ENCODE data around the gene OR5I1. TPM values are rescaled to one million over a fixed set of nuclear protein-coding genes. Genes with fewer than 3 reads are reported as not detected.

OR5I1 gene
- total RNA-seq, 3 donors from 2014 or later: not detected

- ATAC-seq: no peak
- intact Hi-C loops (cut with DNase I, micrococcal nuclease): no loop called here
Observed at GRCh38 chr11:55949330-55949729, 13.1 kb upstream of the OR5I1 start.

GRCh38 chr11:55942785-55943392, 6.7 kb upstream of the OR5I1 start:
- peak in 1 of 3 donors; percentile 42 for DNase-seq
- intact Hi-C loops (cut with DNase I, micrococcal nuclease): no loop called here
- no peak for TF ChIP-seq CTCF (IDR thresholded peaks at IDR 0.05)
- Histone ChIP-seq H3K4me1 (ENCODE audit: low read depth) (no peaks in the 10 kb centered on the region), H3K36me3 (ENCODE audit: low read depth) (no peaks in the 10 kb centered on the region), H3K4me3 (no peak overlapping the region), H3K9me3 (no peaks in the 10 kb centered on the region)
- ATAC-seq: no peak

More at GRCh38 chr11:55949330-55949729, 13.1 kb upstream of the OR5I1 start:
- no peaks in the 10 kb centered on the region for H3K9me3 ChIP-seq
- no peak for DNase-seq
- H3K4me3 ChIP-seq: no peak overlapping the region
- no peak for TF ChIP-seq CTCF (IDR thresholded peaks at IDR 0.05)
- H3K4me1 ChIP-seq (ENCODE audit: low read depth): no peaks in the 10 kb centered on the region
- no peaks in the 10 kb centered on the region for H3K36me3 ChIP-seq (ENCODE audit: low read depth)

- Histone ChIP-seq H3K4me1 (ENCODE audit: low read depth) (no peaks in the 10 kb centered on the region), H3K9me3 (no peaks in the 10 kb centered on the region), H3K4me3 (no peak overlapping the region), H3K36me3 (ENCODE audit: low read depth) (no peaks in the 10 kb centered on the region)
- intact Hi-C loops (cut with DNase I, micrococcal nuclease): no loop called here
- DNase-seq (no peak), ATAC-seq (no peak)
- no peak for TF ChIP-seq CTCF (IDR thresholded peaks at IDR 0.05)
Observed at GRCh38 chr11:55920537-55920936, 15.7 kb downstream of the OR5I1 start.

GRCh38 chr11:55914482-55914881, 21.7 kb downstream of the OR5I1 start, which contains the start of gene OR5W2:
TSS of gene OR5W2 (minus strand) at chr11:55914582. CDS start at chr11:55914582, 0 bp downstream.
- Histone ChIP-seq H3K4me3 (no peak within 1 kb of the TSS), H3K36me3 (ENCODE audit: low read depth) (no peaks in the 10 kb centered on the region), H3K9me3 (no peaks in the 10 kb centered on the region), H3K4me1 (ENCODE audit: low read depth) (no peaks in the 10 kb centered on the region)
- intact Hi-C loops (cut with DNase I, micrococcal nuclease): no loop called here
- ATAC-seq (no peak), DNase-seq (no peak)
- no peak for TF ChIP-seq CTCF (IDR thresholded peaks at IDR 0.05)

- Histone ChIP-seq H3K4me1 (ENCODE audit: low read depth) (no peaks in the 10 kb centered on the region), H3K36me3 (ENCODE audit: low read depth) (no peaks in the 10 kb centered on the region), H3K9me3 (no peaks in the 10 kb centered on the region), H3K4me3 (no peak overlapping the region)
- no peak for DNase-seq
- TF ChIP-seq CTCF (IDR thresholded peaks at IDR 0.05): no peak
- ATAC-seq: no peak
- intact Hi-C loops (cut with DNase I, micrococcal nuclease): loop anchor here in 1 of 2 donors (10.0 kb wide), 1 partner anchor 52 kb away; no protein-coding TSS in a partner anchor
Observed at GRCh38 chr11:55902308-55902707, 33.9 kb downstream of the OR5I1 start.

Measured in mucosa of descending colon (tissue), 3 donors.